Ramos (cell line): Measurements from ENCODE around the gene GNG8.

Experiments
- in situ Hi-C: fragments of 300-500 bp; cut with MboI; formaldehyde crosslinking; loops from one replicate; pipeline ENCODE4 v1.14.3; 2022; ENCODE audit warnings: low sequenced_read_pairs; ENCODE audit not compliant: unreplicated experiment

GNG8 gene

DNA sequence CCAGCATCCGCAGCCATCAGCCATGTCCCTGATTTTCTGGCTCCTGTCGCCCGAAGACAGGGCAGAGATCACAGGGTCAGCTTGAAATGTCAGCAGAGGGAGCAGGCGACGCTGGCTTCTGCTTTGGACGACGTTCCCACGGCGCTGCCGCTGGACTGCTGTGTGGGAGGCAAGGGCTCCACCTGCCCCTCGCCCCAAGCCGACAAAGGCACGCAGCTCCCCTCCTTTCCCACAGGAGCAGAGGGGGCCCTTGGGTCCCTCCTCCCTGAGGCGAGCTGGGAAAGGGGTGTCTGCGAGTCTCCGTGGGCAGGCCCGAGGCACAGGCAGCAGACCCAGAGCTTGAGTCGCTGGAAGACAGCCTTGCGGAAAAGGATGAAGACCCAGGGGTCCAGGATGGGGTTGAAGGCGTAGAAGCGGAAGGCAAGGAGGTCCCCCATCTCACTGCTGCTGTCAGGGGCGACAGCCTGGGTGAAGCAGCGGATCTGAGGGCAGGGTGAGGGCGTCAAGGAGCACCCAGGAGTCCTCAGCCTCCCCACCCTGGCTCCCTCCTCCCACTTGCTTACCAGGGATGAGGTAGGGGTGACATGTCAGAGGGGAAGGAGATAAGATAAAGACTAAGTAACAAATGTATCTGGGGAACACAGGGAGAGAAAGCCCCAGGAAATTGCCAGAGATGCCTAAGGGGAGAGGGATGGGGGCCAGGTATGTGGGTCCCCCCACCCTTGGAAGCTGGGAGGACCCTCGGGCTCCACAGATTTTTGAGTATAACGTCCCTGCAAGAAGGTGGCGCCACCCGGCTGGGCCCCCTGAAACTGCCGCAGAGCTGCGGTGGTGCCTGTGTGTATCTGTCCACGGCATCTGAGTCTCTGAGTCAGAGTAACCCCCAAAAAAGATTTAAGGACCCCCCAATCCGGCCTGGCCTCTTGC, 14.5 kb downstream of the GNG8 start:
- in situ Hi-C loops, result loop anchor here (10.0 kb wide), 1 partner anchor 213 kb away; no protein-coding TSS in a partner anchor

- in situ Hi-C loops, result loop anchor here (10.0 kb wide), 1 partner anchor 214 kb away; no protein-coding TSS in a partner anchor
Measured at GRCh38 chr19:46620716-46621115, 15.3 kb downstream of the GNG8 start.

DNA sequence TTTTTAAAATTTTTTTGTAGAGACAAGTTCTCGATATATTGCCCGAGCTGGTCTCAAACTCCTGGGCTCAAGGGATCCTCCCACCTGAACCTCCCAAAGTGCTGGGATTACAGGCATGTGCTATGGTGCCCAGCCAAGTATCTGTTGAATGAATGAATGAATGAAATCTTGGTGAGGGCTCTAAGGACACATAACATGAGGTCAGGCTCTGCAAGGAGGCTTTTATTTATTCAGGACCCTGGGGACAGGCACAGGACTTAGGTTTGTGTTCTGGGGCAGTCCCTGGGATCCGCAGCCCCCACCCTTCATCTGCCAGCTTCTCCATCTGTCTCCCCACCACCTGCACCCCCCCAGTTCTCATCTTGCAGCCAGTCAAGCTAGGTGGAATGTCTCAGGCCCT, 15.7 kb downstream of the GNG8 start:
- in situ Hi-C loops, result loop anchor here (10.0 kb wide), 1 partner anchor 215 kb away; no protein-coding TSS in a partner anchor

- in situ Hi-C loops, result no loop called here
Measured at GRCh38 chr19:46618670-46619231, 17.3 kb downstream of the GNG8 start.

DNA sequence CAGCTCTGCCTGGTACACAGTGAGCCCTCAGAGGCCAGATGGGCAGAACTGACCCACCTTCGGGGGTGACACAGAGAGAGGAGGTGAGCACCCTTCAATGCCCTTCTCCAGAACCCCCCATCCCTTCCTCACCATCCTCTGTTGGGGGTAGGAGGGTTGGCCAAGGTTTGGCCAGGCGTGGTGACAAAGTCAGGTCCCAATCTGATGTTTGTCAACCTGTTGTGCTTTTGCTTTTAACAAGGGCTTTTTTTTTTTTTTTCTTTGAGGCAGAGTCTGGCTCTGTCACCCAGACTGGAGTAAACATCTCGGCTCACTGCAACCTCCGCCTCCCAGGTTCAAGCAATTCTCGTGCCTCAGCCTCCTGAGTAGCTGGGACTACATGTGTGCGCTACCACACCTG, 18.4 kb downstream of the GNG8 start:
- in situ Hi-C loops, result no loop called here

GRCh38 chr19:46616631-46617322, 19.2 kb downstream of the GNG8 start:
- in situ Hi-C loops, result no loop called here

DNA sequence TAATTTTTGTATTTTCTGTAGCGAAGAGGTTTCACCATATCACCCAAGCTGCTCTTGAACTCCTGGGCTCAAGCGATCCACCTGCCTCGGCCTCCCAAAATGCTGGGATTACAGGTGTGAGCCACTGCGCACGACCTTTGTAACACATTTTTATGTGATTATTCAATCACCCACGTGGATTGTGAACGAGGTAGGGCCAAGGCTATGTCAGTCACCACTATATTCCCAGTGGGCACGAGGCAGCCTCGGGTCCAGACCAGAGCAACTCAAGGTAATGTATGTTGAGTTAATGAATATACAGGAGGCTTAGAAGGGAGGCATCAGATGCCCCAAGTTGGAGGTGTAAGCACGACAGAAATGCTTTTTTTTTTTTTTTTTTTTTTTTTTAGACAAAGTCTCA, 20.0 kb downstream of the GNG8 start:
- in situ Hi-C loops, result no loop called here

DNA sequence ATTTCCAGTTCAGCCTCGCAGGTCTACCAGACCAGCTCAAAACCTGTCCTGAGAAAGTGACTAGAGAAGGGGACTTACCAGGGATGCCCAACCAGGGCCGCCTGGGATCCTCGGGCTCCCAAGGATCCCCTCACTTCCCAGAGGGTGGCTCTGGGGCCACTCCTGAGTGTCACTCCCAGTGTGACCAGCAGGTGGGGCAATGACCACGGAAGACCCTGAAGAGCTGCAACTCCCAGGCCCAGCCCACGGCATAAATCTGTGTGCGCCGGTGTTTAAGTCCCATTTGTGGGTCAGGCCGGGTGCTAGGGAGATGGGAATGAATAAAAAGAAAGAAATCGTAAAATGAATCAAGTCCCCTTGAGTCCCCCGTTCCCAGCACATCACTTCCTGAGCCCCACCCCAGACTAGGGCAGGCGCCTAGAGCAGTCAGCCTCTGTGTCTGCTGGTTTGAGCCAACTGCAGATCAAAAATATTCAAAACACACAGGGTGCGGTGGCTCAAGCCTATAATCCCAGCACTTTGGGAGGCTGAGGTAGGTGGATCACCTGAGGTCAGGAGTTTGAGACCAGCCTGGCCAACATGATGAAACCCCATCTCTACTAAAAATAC, 21.8 kb downstream of the GNG8 start:
- in situ Hi-C loops, result loop anchor here (5.0 kb wide), 1 partner anchor 48 kb away; the partner anchor contains the start of gene DACT3

DNA sequence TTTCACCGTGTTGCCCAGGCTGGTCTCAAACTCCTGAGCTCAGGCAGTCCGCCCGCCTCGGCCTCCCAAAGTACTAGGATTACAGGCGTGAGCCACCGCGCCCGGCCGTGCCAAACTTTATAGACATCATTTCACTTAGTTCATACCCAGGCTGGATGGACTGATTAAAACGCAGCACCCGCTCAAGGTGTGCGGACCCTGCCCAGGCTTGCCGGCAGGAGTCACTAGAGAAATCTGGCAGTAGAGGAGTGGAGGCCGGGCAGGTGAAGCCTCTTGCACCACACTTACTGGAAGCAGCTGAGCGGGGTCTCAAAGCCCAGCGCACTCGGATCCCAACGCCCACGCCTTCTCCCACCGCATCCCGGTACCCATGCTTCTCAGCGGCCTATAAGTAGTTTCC, 22.5 kb downstream of the GNG8 start:
- in situ Hi-C loops, result loop anchor here (5.0 kb wide), 1 partner anchor 49 kb away; the partner anchor contains the start of gene DACT3

DNA sequence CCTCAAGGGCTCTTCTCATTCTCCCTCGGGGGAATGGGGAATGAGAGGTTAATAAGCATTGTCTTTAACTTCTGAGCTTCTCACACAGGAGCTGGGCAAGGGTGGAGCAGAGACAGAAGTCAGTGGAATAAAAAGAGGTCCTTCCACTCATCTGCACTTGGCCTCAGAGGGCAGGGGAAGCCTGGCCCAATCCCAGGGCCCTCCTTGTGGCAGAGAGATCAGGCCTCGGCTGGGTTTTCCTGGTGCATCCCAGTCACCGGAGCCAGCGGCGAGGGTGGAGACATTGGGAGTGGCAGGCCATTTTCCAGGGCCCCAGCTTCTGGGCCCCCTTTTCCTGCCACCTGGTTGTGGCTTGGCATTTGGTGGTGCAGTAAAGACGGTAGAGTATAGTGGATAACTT, 24.2 kb downstream of the GNG8 start:
- in situ Hi-C loops, result loop anchor here (5.0 kb wide), 1 partner anchor 51 kb away; the partner anchor contains the start of gene DACT3

DNA sequence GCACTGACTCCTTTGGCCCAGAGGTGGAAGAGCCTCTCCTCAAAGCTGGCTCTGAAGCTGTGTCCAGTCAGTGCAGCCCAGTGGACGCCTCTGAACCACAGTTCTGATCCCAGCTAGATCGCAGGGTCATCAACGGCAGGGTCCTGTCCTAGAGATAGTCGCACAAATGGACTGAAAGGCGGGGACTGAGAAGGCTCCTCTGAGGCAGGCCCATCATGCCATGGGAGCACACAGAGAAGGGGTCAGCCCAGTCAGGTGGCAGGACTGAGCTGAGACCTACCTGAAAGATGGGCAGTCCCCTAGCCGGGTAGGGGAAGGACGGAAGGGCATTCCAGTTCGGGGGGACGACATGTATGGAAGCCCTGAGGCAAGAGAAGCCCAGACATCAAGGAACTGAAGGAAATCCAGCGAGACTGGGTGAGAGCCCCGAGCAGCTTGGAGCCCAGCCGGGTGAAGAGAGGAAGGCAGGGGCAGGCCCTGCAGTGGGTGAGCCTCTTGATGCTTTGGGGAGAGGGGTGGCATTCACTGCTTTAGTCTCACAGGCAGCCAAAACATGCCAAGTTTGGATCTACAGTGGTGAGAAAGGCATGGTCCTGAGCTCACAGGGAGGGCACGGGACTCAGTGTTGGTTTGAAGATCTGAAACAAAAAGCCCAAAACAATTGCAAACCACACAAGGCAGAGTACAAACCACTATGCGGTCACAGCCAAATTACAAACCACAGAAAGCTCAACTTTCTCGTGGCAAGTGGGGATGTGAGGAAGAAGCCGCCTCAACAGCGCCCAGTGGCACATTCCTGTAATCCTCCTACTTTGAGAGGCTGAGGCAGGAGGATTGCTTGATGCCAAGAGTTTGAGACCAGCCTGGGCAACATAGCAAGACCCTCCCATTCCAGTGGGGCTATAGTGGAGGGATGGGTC, 24.9 kb downstream of the GNG8 start:
- in situ Hi-C loops, result loop anchor here (5.0 kb wide), 1 partner anchor 51 kb away; the partner anchor contains the start of gene DACT3

GRCh38 chr19:46610413-46610775, 25.6 kb downstream of the GNG8 start:
- in situ Hi-C loops, result loop anchor here (5.0 kb wide), 1 partner anchor 52 kb away; the partner anchor contains the start of gene DACT3

DNA sequence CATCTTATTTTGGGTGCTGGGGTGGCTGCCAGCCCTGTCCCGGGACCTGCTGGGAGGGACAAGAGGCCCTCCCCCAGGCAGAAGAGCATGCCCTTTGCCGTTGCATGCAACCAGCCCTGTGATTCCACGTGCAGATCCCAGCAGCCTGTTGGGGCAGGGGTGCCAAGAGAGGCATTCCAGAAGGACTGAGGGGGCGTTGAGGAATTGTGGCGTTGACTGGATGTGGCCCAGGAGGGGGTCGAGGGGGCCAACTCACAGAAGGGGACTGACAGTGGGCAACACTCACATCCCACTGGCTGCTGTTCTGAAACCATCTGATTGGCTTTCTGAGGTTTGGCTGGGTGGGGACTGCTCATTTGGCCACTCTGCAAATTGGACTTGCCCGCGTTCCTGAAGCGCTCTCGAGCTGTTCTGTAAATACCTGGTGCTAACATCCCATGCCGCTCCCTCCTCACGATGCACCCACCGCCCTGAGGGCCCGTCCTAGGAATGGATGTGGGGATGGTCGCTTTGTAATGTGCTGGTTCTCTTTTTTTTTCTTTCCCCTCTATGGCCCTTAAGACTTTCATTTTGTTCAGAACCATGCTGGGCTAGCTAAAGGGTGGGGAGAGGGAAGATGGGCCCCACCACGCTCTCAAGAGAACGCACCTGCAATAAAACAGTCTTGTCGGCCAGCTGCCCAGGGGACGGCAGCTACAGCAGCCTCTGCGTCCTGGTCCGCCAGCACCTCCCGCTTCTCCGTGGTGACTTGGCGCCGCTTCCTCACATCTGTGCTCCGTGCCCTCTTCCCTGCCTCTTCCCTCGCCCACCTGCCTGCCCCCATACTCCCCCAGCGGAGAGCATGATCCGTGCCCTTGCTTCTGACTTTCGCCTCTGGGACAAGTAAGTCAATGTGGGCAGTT, 26.2 kb downstream of the GNG8 start:
- in situ Hi-C loops, result loop anchor here (5.0 kb wide), 1 partner anchor 53 kb away; the partner anchor contains the start of gene DACT3

GRCh38 chr19:46608581-46609345, 27.2 kb downstream of the GNG8 start:
- in situ Hi-C loops, result no loop called here

- in situ Hi-C loops, result no loop called here
Measured at GRCh38 chr19:46608178-46608577, 27.8 kb downstream of the GNG8 start.

DNA sequence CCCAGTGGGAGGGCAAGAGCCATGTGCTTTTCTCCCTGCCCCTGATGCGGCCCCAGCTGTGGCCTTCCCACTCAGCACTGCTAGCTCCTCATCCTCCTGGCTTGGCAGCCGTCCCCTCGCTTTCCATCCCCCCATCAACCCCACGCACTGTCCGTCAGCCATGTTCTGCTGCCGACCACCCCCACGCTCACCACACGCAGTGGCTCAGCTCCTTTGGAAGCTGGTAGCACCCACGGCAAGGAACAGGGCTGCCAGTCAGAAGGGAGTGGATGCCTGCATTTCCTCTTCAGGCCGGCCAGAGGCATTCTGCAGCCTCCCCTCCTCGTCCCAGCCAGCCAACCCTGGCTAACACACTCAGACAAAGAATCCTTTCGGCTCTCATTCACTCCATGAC, 28.6 kb downstream of the GNG8 start:
- in situ Hi-C loops, result no loop called here

DNA sequence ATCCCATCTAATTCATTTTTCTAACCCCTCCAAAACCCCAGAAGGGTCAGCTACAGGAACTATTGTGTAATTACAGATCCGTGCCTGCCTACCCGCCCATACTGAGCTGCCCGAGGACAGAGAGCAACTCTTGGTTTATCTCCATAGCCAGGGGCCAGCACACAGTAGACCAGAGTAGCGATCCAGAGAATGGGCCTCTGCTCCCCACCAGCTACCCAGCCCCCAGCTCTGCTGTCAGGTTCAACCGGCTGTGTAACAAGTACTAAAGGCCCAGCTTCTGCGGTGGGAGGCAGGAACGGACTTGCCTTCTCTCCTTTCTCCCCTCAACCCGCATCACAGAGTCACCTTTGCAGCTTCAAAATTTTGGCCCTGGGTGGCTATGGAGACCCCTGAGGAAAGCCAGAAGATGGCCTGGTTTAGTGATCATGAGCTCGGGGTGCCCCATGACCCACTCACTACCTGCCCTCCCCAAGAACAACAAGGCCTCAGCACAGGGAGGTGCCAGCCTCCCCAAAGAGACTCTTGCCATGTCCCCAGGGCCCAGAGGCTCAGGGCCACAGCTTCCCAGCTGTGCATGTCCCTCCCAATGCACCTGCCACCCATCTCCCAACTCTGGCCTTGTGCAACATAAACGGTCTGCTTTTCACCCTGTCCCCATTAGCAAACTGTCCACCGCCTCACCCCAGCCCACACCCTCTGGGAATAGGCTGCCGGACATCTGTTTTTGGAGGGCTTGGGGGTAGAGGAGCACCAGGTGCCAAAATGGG, 29.1 kb downstream of the GNG8 start:
- in situ Hi-C loops, result no loop called here
